H9 (cell line): ENCODE measurements around the gene RASIP1. TPM values are rescaled to one million over a fixed set of nuclear protein-coding genes. Genes with fewer than 3 reads are reported as not detected.

Experiments
- DNase-seq: peaks from one replicate; pipeline ENCODE4 v3.0.0-alpha.2; 2017
- H2AFZ ChIP-seq: one replicate; pipeline ENCODE4 v1.6.1; 2013; ENCODE audit warnings: mild to moderate bottlenecking, low read length, control low read depth, moderate library complexity
- H2AK5ac ChIP-seq: 2 replicates; pipeline ENCODE4 v1.6.1; 2013; ENCODE audit warnings: low read length, control low read depth, mixed read lengths; ENCODE audit not compliant: insufficient read length
- H2BK120ac ChIP-seq: one replicate; pipeline ENCODE4 v1.6.1; 2013; ENCODE audit warnings: low read depth, mild to moderate bottlenecking, low read length, control low read depth, inconsistent platforms; ENCODE audit not compliant: poor library complexity, severe bottlenecking
- H2BK12ac ChIP-seq: 2 replicates; pipeline ENCODE4 v1.6.1; 2013; ENCODE audit warnings: low read length, control low read depth, mixed read lengths, low read depth; ENCODE audit not compliant: insufficient read length
- H2BK15ac ChIP-seq: 2 replicates; pipeline ENCODE4 v1.6.1; 2013; ENCODE audit warnings: low read depth, low read length, control low read depth
- H2BK20ac ChIP-seq: one replicate; pipeline ENCODE4 v1.6.1; 2013; ENCODE audit warnings: low read depth, mild to moderate bottlenecking, low read length, control low read depth, inconsistent platforms; ENCODE audit not compliant: poor library complexity, severe bottlenecking
- H2BK5ac ChIP-seq: 2 replicates; pipeline ENCODE4 v1.6.1; 2013; ENCODE audit warnings: low read length, control low read depth, mixed read lengths; ENCODE audit not compliant: insufficient read length
- H3K14ac ChIP-seq: 2 replicates; pipeline ENCODE4 v1.6.1; 2013; ENCODE audit warnings: low read length, control low read depth; ENCODE audit not compliant: insufficient read depth
- H3K18ac ChIP-seq: 2 replicates; pipeline ENCODE4 v1.6.1; 2013; ENCODE audit warnings: low read depth, mild to moderate bottlenecking, mixed read lengths, low read length, control low read depth; ENCODE audit not compliant: insufficient read length
- H3K23ac ChIP-seq: 2 replicates; pipeline ENCODE4 v1.6.1; 2013; ENCODE audit warnings: low read length, control low read depth, mixed read lengths, low read depth; ENCODE audit not compliant: insufficient read length
- H3K23me2 ChIP-seq: 2 replicates; pipeline ENCODE4 v1.6.1; 2013; ENCODE audit warnings: low read depth, mild to moderate bottlenecking, mixed read lengths, low read length, control low read depth; ENCODE audit not compliant: insufficient read length, poor library complexity, severe bottlenecking
- H3K27ac ChIP-seq: 2 replicates; pipeline ENCODE4 v1.5.1; 2013; ENCODE audit warnings: low read length, control low read depth, mixed read lengths, low read depth; ENCODE audit not compliant: insufficient read length
- H3K27me3 ChIP-seq: 2 replicates; pipeline ENCODE4 v1.6.1; 2013; ENCODE audit warnings: low read length, control low read depth, inconsistent platforms; ENCODE audit not compliant: insufficient read depth
- H3K4ac ChIP-seq: 2 replicates; pipeline ENCODE4 v1.6.1; 2013; ENCODE audit warnings: low read depth, mild to moderate bottlenecking, control low read depth, inconsistent platforms, low read length, moderate library complexity
- H3K4me1 ChIP-seq: 2 replicates; pipeline ENCODE4 v1.6.1; 2013; ENCODE audit warnings: low read length, control low read depth, inconsistent platforms; ENCODE audit not compliant: insufficient read depth
- H3K4me2 ChIP-seq: 2 replicates; pipeline ENCODE4 v1.6.1; 2013; ENCODE audit warnings: low read length, control low read depth, mixed read lengths; ENCODE audit not compliant: insufficient read length, insufficient read depth
- H3K56ac ChIP-seq: 2 replicates; pipeline ENCODE4 v1.6.1; 2013; ENCODE audit warnings: low read depth, mild to moderate bottlenecking, mixed read lengths, low read length, control low read depth; ENCODE audit not compliant: insufficient read length
- H3K79me1 ChIP-seq: 2 replicates; pipeline ENCODE4 v1.6.1; 2013; ENCODE audit warnings: low read depth, mild to moderate bottlenecking, moderate library complexity, low read length, control low read depth, inconsistent platforms; ENCODE audit not compliant: insufficient read depth, poor library complexity, severe bottlenecking
- H3K79me2 ChIP-seq: 2 replicates; pipeline ENCODE4 v1.6.1; 2013; ENCODE audit warnings: low read length, control low read depth, inconsistent platforms; ENCODE audit not compliant: insufficient read depth
- H3K9ac ChIP-seq: 2 replicates; pipeline ENCODE4 v1.6.1; 2013; ENCODE audit warnings: low read length, control low read depth, mixed read lengths; ENCODE audit not compliant: insufficient read length; ENCODE audit errors: extremely low read depth
- H3K9me3 ChIP-seq: one replicate; pipeline ENCODE4 v1.6.1; 2013; ENCODE audit warnings: low read depth, low read length, inconsistent platforms; ENCODE audit not compliant: control insufficient read depth
- H3T11ph ChIP-seq: one replicate; pipeline ENCODE4 v1.6.1; 2013; ENCODE audit warnings: mild to moderate bottlenecking, low read length, control low read depth, inconsistent platforms
- H4K20me1 ChIP-seq: one replicate; pipeline ENCODE4 v1.6.1; 2013; ENCODE audit not compliant: control insufficient read depth, insufficient read length, insufficient read depth
- H4K5ac ChIP-seq: 2 replicates; pipeline ENCODE4 v1.6.1; 2013; ENCODE audit warnings: low read depth, mild to moderate bottlenecking, mixed read lengths, low read length, control low read depth; ENCODE audit not compliant: insufficient read length
- H4K8ac ChIP-seq: replicated peaks from 2 replicates; pipeline ENCODE4 v1.6.1; 2013; ENCODE audit warnings: low read length, control low read depth, mixed read lengths, low read depth; ENCODE audit not compliant: insufficient read length
- H4K91ac ChIP-seq: 2 replicates; pipeline ENCODE4 v1.6.1; 2013; ENCODE audit warnings: low read depth, mild to moderate bottlenecking, moderate library complexity, mixed read lengths, low read length, control low read depth; ENCODE audit not compliant: insufficient read length
- H3K27ac Mint-ChIP-seq, 3 experiments: 2 replicates in 2 of 3; 3 replicates in 1 of 3; pipeline ENCODE4 v1.8.0; 2020 to 2021; ENCODE audit warnings: mixed read lengths in 3 of 3, mild to moderate bottlenecking in 1 of 3, moderate library complexity in 1 of 3
- H3K27me3 Mint-ChIP-seq: 2 replicates; pipeline ENCODE4 v1.8.0; 2021; ENCODE audit warnings: low read depth, mild to moderate bottlenecking, moderate library complexity, mixed read lengths
- H3K36me3 Mint-ChIP-seq, 3 experiments: 2 replicates in 2 of 3; 3 replicates in 1 of 3; pipeline ENCODE4 v1.8.0; 2020 to 2021; ENCODE audit warnings: low read depth in 3 of 3, mixed read lengths in 3 of 3; ENCODE audit not compliant: insufficient read depth in 1 of 3
- H3K4me1 Mint-ChIP-seq, 2 experiments: 2 replicates each; pipeline ENCODE4 v1.8.0; 2020; ENCODE audit warnings: mixed read lengths in 2 of 2
- H3K4me3 Mint-ChIP-seq, 2 experiments: 2 replicates in 1 of 2; 3 replicates in 1 of 2; pipeline ENCODE4 v1.8.0; 2020 to 2021; ENCODE audit warnings: mild to moderate bottlenecking in 2 of 2, mixed read lengths in 2 of 2, moderate library complexity in 1 of 2
- H3K9me3 Mint-ChIP-seq, 2 experiments: 2 replicates in 1 of 2; 3 replicates in 1 of 2; pipeline ENCODE4 v1.8.0; 2020; ENCODE audit warnings: mild to moderate bottlenecking in 2 of 2, mixed read lengths in 2 of 2, moderate library complexity in 1 of 2
- WGBS: extraction: QIAGEN DNeasy Blood & Tissue Kit; methylation state at CpG from one replicate; pipeline ENCODE4 v1.1.7; 2013; ENCODE audit warnings: missing lambda C conversion rate, low lambda C conversion rate, mixed read lengths; ENCODE audit not compliant: insufficient read length; ENCODE audit errors: extremely low coverage; 5-methylcytosine and 5-hydroxymethylcytosine counted together
- total RNA-seq: library from RNA; stranded (reverse); gene quantifications from 2 replicates; pipeline ENCODE4 v1.2.1, GENCODE V29; 2021
- TF ChIP-seq, protein P1 (sequence below): fragments of 200-600 bp; sonication (generic); conservative IDR thresholded peaks from 3 replicates; pipeline ENCODE4 v1.8.0; 2021; ENCODE audit warnings: antibody characterized with exemption, mild to moderate bottlenecking

Gene RASIP1
- total RNA-seq, 1 experiment from 2014 or later = 2.4 TPM

DNA sequence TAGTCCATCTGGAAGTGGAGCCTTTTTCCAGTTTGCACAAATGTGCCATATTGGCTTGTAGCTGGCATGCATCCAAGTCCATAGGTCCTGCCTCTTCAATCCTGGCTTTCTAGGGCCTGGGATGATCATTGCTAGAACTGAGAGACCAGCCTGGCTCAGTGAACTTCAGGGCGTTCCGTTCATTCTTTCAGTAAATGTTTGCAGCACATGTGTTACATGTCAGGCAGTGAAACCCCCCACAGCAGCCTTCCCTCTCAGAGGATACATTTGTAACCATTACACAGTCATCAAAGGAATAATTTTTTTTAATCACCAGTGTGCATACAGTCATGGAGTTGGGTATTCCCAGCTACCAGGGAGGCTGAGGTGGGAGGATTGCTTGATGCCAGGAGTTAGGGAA, 35.0 kb downstream of the RASIP1 start:
- Histone ChIP-seq H3K27me3 (no peaks in the 10 kb centered on the region), H4K5ac (no peak overlapping the region), H3K23me2 (no peaks in the 10 kb centered on the region), H3K9ac (no peak overlapping the region), H4K20me1 (no peaks in the 10 kb centered on the region), H4K8ac (no peak overlapping the region), H2BK5ac (no peak overlapping the region), H3K18ac (no peak overlapping the region), H3T11ph (no peak overlapping the region), H3K79me2 (no peaks in the 10 kb centered on the region), H4K91ac (no peak overlapping the region), H3K9me3 (no peaks in the 10 kb centered on the region), H3K23ac (no peak overlapping the region), H3K56ac (no peak overlapping the region), H2BK20ac (no peak overlapping the region), H3K14ac (no peak overlapping the region), H2AFZ (no peak overlapping the region), H2AK5ac (no peak overlapping the region), H3K4ac (no peak overlapping the region), H3K4me2 (no peak overlapping the region), H3K79me1 (no peaks in the 10 kb centered on the region), H3K4me1 (no peaks in the 10 kb centered on the region; the same call in 1 of the 2 replicates), H3K27ac (no peak overlapping the region), H2BK120ac (no peak overlapping the region), H2BK15ac (no peak overlapping the region), H2BK12ac (no peak overlapping the region)
- Mint-ChIP-seq H3K4me1 (peaks cover 7 to 8% of the 10 kb centered on the region in 2 experiments), H3K9me3 (peaks cover 2 to 4% of the 10 kb centered on the region in 2 experiments; a peak in 4 of 5 replicates), H3K27ac (no peak overlapping the region), H3K27me3 (peaks cover 2% of the 10 kb centered on the region; the same call in 1 of the 2 replicates), H3K4me3 (no peak overlapping the region), H3K36me3 (peaks cover 26 to 35% (median 33%) of the 10 kb centered on the region in 3 experiments)
- WGBS = no CpG with 5 or more reads among the region's 2 CpGs
- no peak for DNase-seq
- TF ChIP-seq, protein P1, sequence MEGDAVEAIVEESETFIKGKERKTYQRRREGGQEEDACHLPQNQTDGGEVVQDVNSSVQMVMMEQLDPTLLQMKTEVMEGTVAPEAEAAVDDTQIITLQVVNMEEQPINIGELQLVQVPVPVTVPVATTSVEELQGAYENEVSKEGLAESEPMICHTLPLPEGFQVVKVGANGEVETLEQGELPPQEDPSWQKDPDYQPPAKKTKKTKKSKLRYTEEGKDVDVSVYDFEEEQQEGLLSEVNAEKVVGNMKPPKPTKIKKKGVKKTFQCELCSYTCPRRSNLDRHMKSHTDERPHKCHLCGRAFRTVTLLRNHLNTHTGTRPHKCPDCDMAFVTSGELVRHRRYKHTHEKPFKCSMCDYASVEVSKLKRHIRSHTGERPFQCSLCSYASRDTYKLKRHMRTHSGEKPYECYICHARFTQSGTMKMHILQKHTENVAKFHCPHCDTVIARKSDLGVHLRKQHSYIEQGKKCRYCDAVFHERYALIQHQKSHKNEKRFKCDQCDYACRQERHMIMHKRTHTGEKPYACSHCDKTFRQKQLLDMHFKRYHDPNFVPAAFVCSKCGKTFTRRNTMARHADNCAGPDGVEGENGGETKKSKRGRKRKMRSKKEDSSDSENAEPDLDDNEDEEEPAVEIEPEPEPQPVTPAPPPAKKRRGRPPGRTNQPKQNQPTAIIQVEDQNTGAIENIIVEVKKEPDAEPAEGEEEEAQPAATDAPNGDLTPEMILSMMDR = no peak
